Inferior parietal cortex (tissue), 1 donor: ENCODE data around the gene CASZ1.
A peak's percentile ranks its signal among the peaks of the same experiment; 100 is the strongest.

Experiments
- DNase-seq: peaks from one replicate; pipeline ENCODE4 v3.0.0-alpha.2; 2016; ENCODE audit errors: extremely low spot score

The CASZ1 gene

DNA sequence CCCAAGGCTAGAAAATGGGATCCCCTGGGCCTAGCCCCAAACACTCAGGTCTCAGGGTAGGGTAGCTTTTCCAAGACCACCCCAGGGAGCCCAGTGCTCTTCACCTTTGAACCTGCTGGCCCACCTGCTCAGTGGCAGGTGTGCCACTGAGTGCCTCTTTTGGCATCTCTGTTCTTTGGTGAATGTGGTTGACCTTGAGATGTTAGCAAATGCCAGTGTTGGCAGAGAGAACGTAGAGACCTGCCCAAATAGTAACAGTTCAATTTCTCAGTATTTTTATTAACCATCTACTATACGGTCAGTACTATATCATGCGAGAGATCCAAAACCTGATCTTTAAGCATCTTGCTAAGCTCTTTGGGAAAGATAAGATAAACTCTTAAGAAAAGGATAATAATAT, 193.5 kb downstream of the CASZ1 start:
- no peak for DNase-seq

- no peak for DNase-seq
Observed at GRCh38 chr1:10601342-10602070, 194.9 kb downstream of the CASZ1 start.

- no peak for DNase-seq
Observed at GRCh38 chr1:10599194-10599861, 197.1 kb downstream of the CASZ1 start.

GRCh38 chr1:10598389-10598702, 198.1 kb downstream of the CASZ1 start:
- peak; percentile 39 for DNase-seq

- no peak for DNase-seq
Observed at GRCh38 chr1:10597492-10598388, 198.7 kb downstream of the CASZ1 start.

DNA sequence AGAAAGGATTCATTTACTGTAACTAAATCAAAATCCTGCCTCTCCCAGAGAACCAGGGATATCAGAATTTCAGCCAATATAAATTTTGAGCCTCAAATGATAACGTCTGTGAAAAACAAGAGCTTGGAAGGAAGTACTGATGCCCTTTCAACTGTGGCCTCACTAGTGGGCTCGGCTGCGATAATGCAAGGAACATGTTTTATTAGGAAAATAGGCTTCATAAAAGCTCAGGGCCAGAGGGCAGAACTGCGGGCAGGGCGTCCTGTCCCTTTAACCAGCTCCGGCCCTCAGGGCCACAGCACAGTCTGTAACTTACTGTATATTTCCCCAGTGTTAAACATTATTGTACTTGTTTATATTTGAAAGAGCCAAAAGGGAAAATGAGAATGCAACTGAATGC, 199.7 kb downstream of the CASZ1 start:
- no peak for DNase-seq

GRCh38 chr1:10594595-10595223, 201.7 kb downstream of the CASZ1 start:
- DNase-seq: no peak

DNA sequence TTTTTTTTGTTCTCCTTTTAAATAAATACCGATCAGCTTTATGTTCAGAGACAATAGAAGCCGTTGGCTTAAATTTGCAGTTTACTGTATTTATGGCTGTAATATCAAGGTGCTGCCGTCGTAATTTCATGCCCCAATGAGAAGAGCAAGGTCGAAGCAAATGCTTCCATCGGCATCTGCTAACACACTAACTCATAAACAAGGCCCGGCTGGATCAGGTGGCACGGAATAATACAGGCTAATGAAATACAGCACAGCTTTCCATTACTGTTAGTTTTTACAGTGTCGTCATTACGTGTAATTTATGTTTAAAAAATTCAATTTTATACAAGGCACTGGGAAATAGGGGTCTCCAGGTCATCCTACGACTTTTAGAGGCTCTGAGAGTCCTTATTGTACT, 202.7 kb downstream of the CASZ1 start:
- DNase-seq: no peak

DNA sequence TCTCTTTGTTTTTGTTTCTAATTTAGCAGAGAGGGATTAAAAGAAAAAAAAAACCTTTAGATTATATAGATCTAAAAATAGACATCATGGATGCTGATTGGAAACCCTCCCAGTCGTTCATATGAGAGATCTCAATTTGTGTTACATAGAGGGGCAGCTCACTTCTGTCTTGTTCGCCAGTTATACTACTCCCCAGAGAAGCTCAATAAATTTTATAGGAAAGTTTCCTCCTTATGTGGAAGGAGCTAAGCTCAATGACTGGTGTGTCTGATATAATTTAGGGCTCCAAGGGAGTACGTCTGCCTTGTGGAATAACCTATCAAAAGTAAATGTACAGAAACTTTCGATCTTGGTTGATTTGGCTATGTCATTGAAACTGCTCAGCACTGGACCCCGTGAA, 204.1 kb downstream of the CASZ1 start:
- DNase-seq: no peak

- DNase-seq: peak; percentile 5
Observed at GRCh38 chr1:10591010-10591409, 205.4 kb downstream of the CASZ1 start.

GRCh38 chr1:10589074-10589473, 207.4 kb downstream of the CASZ1 start:
- no peak for DNase-seq

- no peak for DNase-seq
Observed at GRCh38 chr1:10588640-10589039, 207.8 kb downstream of the CASZ1 start.
